HepG2 (cell line): ENCODE results near the gene ARMC5. TPM values are rescaled to one million over a fixed set of nuclear protein-coding genes. Genes with fewer than 3 reads are reported as not detected.

ENCODE experiments used
- NFRKB ChIP-seq: fragments of 450-650 bp; IDR thresholded peaks from 2 replicates; pipeline ENCODE4 v1.6.1; 2017
- PCBP2 ChIP-seq: fragments of 200-400 bp; formaldehyde crosslinking; optimal IDR thresholded peaks from 2 replicates; pipeline ENCODE3; 2018; ENCODE audit warnings: low read length, low read depth; ENCODE audit not compliant: poor library complexity, severe bottlenecking
- RAD21 ChIP-seq: fragments of 450-650 bp; formaldehyde crosslinking; IDR thresholded peaks from 2 replicates; pipeline ENCODE4 v1.5.0; 2020; ENCODE audit warnings: mild to moderate bottlenecking
- RAD51 ChIP-seq: fragments of 450-650 bp; IDR thresholded peaks from 2 replicates; pipeline ENCODE4 v1.6.1; 2016; ENCODE audit warnings: borderline replicate concordance
- SNRNP70 ChIP-seq: fragments of 200-400 bp; formaldehyde crosslinking; IDR thresholded peaks from 2 replicates; pipeline ENCODE4 v1.6.1; 2017; ENCODE audit warnings: mild to moderate bottlenecking, low read depth, low read length, moderate library complexity
- SPEN ChIP-seq: sonication (generic); formaldehyde crosslinking; IDR thresholded peaks from 2 replicates; pipeline ENCODE4 v1.5.1; 2020; ENCODE audit warnings: low read depth, mild to moderate bottlenecking, missing genetic modification reagents
- TGIF2 ChIP-seq: IDR thresholded peaks from 2 replicates; pipeline ENCODE4 v1.6.1; 2016; ENCODE audit warnings: control low read depth, missing compliant biosample characterization
- ZFP90 ChIP-seq: sonication (generic); formaldehyde crosslinking; IDR thresholded peaks from 2 replicates; pipeline ENCODE4 v1.8.0; 2022; ENCODE audit warnings: missing genetic modification reagents, mild to moderate bottlenecking, inconsistent platforms, borderline replicate concordance
- ZNF619 ChIP-seq: sonication (generic); formaldehyde crosslinking; IDR thresholded peaks from 2 replicates; pipeline ENCODE4 v1.4.0; 2020; ENCODE audit warnings: mild to moderate bottlenecking, missing genetic modification reagents
- ZNF775 ChIP-seq: sonication (generic); formaldehyde crosslinking; IDR thresholded peaks from 2 replicates; pipeline ENCODE4 v1.4.0; 2020; ENCODE audit warnings: missing genetic modification reagents, mild to moderate bottlenecking, moderate library complexity, borderline replicate concordance
- polyA plus RNA-seq, 8 experiments: library from polyadenylated mRNA; depleted of rRNA in 3 of 8; stranded (reverse) in 7 of 8; unstranded in 1 of 8; fragments of >200 nt; fragmentation: Illumina TruSeq in 4 of 8; extraction: Trizol in 4 of 8; gene quantifications; 2 replicates each; pipeline versions ENCODE4 v1.2.1 to v1.2.3, GENCODE V29; 2011 to 2016; ENCODE audit warnings: low read depth in 4 of 8, missing spikeins in 1 of 8, mixed read lengths in 1 of 8; ENCODE audit not compliant: insufficient read depth in 1 of 8
- total RNA-seq, 5 experiments: library from RNA; depleted of rRNA; stranded (reverse); fragments of >200 nt; fragmentation: Illumina TruSeq; extraction: Trizol; gene quantifications; 2 replicates each; pipeline ENCODE4 v1.2.3, GENCODE V29; 2016; ENCODE audit warnings: low read depth in 1 of 5
- TF ChIP-seq, protein P1 (sequence below): sonication (generic); formaldehyde crosslinking; IDR thresholded peaks from 2 replicates; pipeline ENCODE4 v1.8.0; 2022; ENCODE audit warnings: mild to moderate bottlenecking, missing genetic modification reagents
- TF ChIP-seq, protein P2 (sequence below): sonication (generic); formaldehyde crosslinking; IDR thresholded peaks from 2 replicates; pipeline ENCODE4 v1.5.0; 2020; ENCODE audit warnings: missing genetic modification reagents, mild to moderate bottlenecking, borderline replicate concordance
- TF ChIP-seq, protein P3 (sequence below): sonication (generic); formaldehyde crosslinking; IDR thresholded peaks from 2 replicates; pipeline ENCODE4 v1.4.0; 2020; ENCODE audit warnings: missing genetic modification reagents
- TF ChIP-seq, protein P4 (sequence below): sonication (generic); formaldehyde crosslinking; IDR thresholded peaks from 2 replicates; pipeline ENCODE4 v1.5.0; 2020; ENCODE audit warnings: missing genetic modification reagents
- TF ChIP-seq, protein P5 (sequence below): sonication (generic); formaldehyde crosslinking; IDR thresholded peaks from 2 replicates; pipeline ENCODE4 v1.4.0; 2020; ENCODE audit warnings: missing genetic modification reagents

Gene ARMC5
- total and polyA plus RNA-seq, 2 of the 13 experiments (the other 11 are each of a cell fraction or from before 2014, with no cell fraction given), result 10.8 to 22.3 TPM

DNA sequence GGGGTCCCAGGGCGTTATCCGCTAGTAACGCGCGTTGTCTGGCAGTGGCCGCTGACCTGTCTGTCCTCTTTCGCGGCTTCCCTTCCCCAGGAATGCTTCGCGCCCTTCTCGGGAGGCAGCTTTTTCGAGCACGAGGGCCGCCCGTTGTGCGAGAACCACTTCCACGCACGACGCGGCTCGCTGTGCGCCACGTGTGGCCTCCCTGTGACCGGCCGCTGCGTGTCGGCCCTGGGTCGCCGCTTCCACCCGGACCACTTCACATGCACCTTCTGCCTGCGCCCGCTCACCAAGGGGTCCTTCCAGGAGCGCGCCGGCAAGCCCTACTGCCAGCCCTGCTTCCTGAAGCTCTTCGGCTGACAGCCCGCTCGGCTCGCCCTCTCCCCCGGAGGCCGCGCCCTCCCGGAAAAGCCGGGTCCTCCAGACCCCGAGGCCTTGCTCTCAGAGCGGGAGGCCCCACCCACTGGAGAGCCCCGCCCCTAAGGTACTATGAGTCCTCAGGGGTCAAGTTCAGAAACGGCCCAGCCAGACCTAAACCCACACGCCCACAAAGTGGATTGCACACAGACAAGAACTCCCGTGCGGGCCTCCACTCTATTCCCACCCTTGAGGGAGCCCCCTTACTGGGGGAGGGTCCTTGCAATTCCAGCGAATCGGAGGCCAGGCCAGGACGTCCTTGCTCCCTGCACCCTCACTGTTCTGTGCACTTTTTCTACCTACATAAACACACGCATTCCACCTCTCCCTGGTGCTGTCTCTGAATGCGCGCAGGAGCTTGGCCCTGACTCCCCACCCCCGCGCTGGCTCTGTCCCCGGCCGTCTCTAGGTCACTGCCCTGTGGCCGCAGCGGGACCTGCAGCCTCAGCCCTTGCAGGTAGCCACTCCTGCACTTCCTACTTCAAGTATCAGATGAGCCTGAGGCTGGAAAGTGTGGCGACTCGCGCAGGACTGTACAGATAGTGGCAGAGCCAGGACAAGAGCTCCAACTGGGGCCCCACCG lies 18.2 kb downstream of the ARMC5 start (continued):
- no peak for TF ChIP-seq ZNF775
- TF ChIP-seq, protein P1, sequence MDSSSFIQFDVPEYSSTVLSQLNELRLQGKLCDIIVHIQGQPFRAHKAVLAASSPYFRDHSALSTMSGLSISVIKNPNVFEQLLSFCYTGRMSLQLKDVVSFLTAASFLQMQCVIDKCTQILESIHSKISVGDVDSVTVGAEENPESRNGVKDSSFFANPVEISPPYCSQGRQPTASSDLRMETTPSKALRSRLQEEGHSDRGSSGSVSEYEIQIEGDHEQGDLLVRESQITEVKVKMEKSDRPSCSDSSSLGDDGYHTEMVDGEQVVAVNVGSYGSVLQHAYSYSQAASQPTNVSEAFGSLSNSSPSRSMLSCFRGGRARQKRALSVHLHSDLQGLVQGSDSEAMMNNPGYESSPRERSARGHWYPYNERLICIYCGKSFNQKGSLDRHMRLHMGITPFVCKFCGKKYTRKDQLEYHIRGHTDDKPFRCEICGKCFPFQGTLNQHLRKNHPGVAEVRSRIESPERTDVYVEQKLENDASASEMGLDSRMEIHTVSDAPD, result peak; percentile 56; the same call in 1 of the 2 replicates
- TF ChIP-seq RAD51, result no peak
- TF ChIP-seq PCBP2, result no peak
- TF ChIP-seq TGIF2 (CRISPR knock-in tag), result peak; percentile 45; the same call in 1 of the 2 replicates
- TF ChIP-seq SNRNP70, result no peak
- TF ChIP-seq SPEN, result peak; percentile 90
- TF ChIP-seq, protein P2, sequence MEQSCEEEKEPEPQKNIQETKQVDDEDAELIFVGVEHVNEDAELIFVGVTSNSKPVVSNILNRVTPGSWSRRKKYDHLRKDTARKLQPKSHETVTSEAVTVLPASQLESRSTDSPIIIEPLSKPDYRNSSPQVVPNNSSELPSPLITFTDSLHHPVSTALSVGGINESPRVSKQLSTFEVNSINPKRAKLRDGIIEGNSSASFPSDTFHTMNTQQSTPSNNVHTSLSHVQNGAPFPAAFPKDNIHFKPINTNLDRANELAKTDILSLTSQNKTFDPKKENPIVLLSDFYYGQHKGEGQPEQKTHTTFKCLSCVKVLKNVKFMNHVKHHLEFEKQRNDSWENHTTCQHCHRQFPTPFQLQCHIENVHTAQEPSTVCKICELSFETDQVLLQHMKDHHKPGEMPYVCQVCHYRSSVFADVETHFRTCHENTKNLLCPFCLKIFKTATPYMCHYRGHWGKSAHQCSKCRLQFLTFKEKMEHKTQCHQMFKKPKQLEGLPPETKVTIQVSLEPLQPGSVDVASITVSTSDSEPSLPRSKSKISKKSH, result peak; percentile 62; the same call in 1 of the 2 replicates
- peak; percentile 33; the same call in 1 of the 2 replicates for TF ChIP-seq ZNF619 (CRISPR knock-in tag)
- TF ChIP-seq RAD21, result peak; percentile 72
- no peak for TF ChIP-seq NFRKB
- TF ChIP-seq, protein P3, sequence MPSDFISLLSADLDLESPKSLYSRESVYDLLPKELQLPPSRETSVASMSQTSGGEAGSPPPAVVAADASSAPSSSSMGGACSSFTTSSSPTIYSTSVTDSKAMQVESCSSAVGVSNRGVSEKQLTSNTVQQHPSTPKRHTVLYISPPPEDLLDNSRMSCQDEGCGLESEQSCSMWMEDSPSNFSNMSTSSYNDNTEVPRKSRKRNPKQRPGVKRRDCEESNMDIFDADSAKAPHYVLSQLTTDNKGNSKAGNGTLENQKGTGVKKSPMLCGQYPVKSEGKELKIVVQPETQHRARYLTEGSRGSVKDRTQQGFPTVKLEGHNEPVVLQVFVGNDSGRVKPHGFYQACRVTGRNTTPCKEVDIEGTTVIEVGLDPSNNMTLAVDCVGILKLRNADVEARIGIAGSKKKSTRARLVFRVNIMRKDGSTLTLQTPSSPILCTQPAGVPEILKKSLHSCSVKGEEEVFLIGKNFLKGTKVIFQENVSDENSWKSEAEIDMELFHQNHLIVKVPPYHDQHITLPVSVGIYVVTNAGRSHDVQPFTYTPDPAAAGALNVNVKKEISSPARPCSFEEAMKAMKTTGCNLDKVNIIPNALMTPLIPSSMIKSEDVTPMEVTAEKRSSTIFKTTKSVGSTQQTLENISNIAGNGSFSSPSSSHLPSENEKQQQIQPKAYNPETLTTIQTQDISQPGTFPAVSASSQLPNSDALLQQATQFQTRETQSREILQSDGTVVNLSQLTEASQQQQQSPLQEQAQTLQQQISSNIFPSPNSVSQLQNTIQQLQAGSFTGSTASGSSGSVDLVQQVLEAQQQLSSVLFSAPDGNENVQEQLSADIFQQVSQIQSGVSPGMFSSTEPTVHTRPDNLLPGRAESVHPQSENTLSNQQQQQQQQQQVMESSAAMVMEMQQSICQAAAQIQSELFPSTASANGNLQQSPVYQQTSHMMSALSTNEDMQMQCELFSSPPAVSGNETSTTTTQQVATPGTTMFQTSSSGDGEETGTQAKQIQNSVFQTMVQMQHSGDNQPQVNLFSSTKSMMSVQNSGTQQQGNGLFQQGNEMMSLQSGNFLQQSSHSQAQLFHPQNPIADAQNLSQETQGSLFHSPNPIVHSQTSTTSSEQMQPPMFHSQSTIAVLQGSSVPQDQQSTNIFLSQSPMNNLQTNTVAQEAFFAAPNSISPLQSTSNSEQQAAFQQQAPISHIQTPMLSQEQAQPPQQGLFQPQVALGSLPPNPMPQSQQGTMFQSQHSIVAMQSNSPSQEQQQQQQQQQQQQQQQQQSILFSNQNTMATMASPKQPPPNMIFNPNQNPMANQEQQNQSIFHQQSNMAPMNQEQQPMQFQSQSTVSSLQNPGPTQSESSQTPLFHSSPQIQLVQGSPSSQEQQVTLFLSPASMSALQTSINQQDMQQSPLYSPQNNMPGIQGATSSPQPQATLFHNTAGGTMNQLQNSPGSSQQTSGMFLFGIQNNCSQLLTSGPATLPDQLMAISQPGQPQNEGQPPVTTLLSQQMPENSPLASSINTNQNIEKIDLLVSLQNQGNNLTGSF (CRISPR knock-in tag), result no peak
- TF ChIP-seq ZFP90, result no peak; the same call in 1 of the 2 replicates
- TF ChIP-seq, protein P4, sequence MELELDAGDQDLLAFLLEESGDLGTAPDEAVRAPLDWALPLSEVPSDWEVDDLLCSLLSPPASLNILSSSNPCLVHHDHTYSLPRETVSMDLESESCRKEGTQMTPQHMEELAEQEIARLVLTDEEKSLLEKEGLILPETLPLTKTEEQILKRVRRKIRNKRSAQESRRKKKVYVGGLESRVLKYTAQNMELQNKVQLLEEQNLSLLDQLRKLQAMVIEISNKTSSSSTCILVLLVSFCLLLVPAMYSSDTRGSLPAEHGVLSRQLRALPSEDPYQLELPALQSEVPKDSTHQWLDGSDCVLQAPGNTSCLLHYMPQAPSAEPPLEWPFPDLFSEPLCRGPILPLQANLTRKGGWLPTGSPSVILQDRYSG (CRISPR knock-in tag), result no peak
- TF ChIP-seq, protein P5, sequence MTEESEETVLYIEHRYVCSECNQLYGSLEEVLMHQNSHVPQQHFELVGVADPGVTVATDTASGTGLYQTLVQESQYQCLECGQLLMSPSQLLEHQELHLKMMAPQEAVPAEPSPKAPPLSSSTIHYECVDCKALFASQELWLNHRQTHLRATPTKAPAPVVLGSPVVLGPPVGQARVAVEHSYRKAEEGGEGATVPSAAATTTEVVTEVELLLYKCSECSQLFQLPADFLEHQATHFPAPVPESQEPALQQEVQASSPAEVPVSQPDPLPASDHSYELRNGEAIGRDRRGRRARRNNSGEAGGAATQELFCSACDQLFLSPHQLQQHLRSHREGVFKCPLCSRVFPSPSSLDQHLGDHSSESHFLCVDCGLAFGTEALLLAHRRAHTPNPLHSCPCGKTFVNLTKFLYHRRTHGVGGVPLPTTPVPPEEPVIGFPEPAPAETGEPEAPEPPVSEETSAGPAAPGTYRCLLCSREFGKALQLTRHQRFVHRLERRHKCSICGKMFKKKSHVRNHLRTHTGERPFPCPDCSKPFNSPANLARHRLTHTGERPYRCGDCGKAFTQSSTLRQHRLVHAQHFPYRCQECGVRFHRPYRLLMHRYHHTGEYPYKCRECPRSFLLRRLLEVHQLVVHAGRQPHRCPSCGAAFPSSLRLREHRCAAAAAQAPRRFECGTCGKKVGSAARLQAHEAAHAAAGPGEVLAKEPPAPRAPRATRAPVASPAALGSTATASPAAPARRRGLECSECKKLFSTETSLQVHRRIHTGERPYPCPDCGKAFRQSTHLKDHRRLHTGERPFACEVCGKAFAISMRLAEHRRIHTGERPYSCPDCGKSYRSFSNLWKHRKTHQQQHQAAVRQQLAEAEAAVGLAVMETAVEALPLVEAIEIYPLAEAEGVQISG (CRISPR knock-in tag), result peak; percentile 66
